Measurements from ENCODE around the gene SHANK1.

Gene SHANK1

GRCh38 chr19:50723735-50724521 is 4.3 kb upstream of the SHANK1 start:
- DNase-seq: no peak
- no peak for TF ChIP-seq CTCF (IDR thresholded peaks at IDR 0.05; ENCODE audit: low read depth, low read length)
- Histone ChIP-seq H3K4me3 (ENCODE audit: low read depth, low read length) (peak overlapping the region; percentile 71), H3K36me3 (no peaks in the 10 kb centered on the region; the same call in 1 of the 2 replicates), H3K4me1 (peaks cover 3% of the 10 kb centered on the region), H3K27me3 (no peaks in the 10 kb centered on the region), H3K9me3 (no peaks in the 10 kb centered on the region)

GRCh38 chr19:50723069-50723468 is 3.5 kb upstream of the SHANK1 start, which contains the start of gene CLEC11A:
Gene CLEC11A (plus strand): TSS chr19:50723364. CDS start chr19:50723526, 162 bp downstream.
- Histone ChIP-seq H3K4me1 (peaks cover 3% of the 10 kb centered on the region), H3K9me3 (no peaks in the 10 kb centered on the region), H3K36me3 (no peaks in the 10 kb centered on the region; the same call in 1 of the 2 replicates), H3K4me3 (ENCODE audit: low read depth, low read length) (peak within 1 kb of the TSS; percentile 71), H3K27me3 (0 out of 2 replicates have a peak, but pooled peaks cover 3% of the 10 kb centered on the region)
- DNase-seq: no peak
- TF ChIP-seq CTCF (IDR thresholded peaks at IDR 0.05; ENCODE audit: low read depth, low read length): no peak

DNA sequence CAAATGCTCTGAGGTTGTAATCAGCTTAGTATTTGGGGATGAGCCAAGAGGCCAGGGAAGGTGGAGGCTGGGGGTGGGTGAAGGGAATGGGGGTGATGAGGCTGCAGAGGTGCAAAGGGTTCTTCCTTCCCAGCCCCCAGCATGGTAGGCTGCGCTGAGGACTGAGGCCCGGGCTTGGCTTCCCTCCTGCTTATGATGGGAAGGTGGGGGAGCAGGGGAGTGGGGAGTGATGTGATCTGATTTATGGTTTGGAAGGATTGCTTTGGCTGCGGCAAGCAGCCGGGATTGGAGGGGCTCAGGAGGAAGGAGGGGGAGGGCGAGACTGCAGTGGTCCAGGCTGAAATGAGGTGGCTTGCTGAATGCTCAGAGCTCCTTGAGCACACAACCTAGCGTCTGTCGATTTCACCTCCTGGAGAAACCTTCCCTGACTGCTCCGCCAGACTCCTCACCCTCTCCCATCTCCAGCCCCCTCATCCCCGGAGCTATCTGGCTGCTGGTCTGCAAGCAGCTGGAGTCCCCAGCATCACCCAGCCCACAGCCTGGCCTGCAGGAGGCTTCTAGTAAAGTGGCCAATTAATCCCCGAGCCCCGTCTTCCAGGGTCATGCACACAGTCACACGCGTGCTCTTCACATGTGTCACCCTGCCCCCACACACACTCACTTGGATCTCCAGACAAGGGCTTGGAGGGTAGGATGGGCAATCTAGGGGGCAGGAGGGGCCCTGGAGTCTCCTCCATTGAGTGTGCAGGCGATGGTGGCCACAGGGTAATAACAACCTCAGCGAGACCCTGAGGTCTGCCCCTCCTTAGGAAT is 2.8 kb upstream of the SHANK1 start:
- H3K36me3 ChIP-seq: no peaks in the 10 kb centered on the region; the same call in 1 of the 2 replicates
- TF ChIP-seq CTCF (IDR thresholded peaks at IDR 0.05; ENCODE audit: low read depth, low read length): no peak
- H3K9me3 ChIP-seq: no peaks in the 10 kb centered on the region
- H3K4me1 ChIP-seq: 0 out of 2 replicates have a peak, but pooled peaks cover 3% of the 10 kb centered on the region
- no peak for DNase-seq
- peaks cover 8% of the 10 kb centered on the region for H3K27me3 ChIP-seq
- H3K4me3 ChIP-seq (ENCODE audit: low read depth, low read length): no peak overlapping the region

- Histone ChIP-seq H3K9me3 (no peaks in the 10 kb centered on the region), H3K27me3 (peaks cover 16% of the 10 kb centered on the region), H3K36me3 (no peaks in the 10 kb centered on the region), H3K4me1 (0 out of 2 replicates have a peak, but pooled peaks cover 3% of the 10 kb centered on the region), H3K4me3 (ENCODE audit: low read depth, low read length) (no peak overlapping the region)
- DNase-seq: no peak
- no peak for TF ChIP-seq CTCF (IDR thresholded peaks at IDR 0.05; ENCODE audit: low read depth, low read length)
Measured at GRCh38 chr19:50721441-50722137, 2.0 kb upstream of the SHANK1 start.

GRCh38 chr19:50720921-50721381 is 1.3 kb upstream of the SHANK1 start:
- Histone ChIP-seq H3K36me3 (no peaks in the 10 kb centered on the region), H3K9me3 (no peaks in the 10 kb centered on the region), H3K4me3 (ENCODE audit: low read depth, low read length) (no peak overlapping the region), H3K27me3 (peaks cover 16% of the 10 kb centered on the region), H3K4me1 (0 out of 2 replicates have a peak, but pooled peaks cover 3% of the 10 kb centered on the region)
- DNase-seq: no peak
- no peak for TF ChIP-seq CTCF (IDR thresholded peaks at IDR 0.05; ENCODE audit: low read depth, low read length)

Measured in BE2C (cell line).